GM18499 (cell line): ENCODE results near the gene SMU1.

ENCODE experiments used
- ATAC-seq: cut with Tn5 transposase; IDR thresholded peaks from one replicate; pipeline ENCODE4 v1.9.1; 2021; ENCODE audit warnings: moderate number of reproducible peaks; ENCODE audit not compliant: insufficient read depth, unreplicated experiment

The SMU1 gene

DNA sequence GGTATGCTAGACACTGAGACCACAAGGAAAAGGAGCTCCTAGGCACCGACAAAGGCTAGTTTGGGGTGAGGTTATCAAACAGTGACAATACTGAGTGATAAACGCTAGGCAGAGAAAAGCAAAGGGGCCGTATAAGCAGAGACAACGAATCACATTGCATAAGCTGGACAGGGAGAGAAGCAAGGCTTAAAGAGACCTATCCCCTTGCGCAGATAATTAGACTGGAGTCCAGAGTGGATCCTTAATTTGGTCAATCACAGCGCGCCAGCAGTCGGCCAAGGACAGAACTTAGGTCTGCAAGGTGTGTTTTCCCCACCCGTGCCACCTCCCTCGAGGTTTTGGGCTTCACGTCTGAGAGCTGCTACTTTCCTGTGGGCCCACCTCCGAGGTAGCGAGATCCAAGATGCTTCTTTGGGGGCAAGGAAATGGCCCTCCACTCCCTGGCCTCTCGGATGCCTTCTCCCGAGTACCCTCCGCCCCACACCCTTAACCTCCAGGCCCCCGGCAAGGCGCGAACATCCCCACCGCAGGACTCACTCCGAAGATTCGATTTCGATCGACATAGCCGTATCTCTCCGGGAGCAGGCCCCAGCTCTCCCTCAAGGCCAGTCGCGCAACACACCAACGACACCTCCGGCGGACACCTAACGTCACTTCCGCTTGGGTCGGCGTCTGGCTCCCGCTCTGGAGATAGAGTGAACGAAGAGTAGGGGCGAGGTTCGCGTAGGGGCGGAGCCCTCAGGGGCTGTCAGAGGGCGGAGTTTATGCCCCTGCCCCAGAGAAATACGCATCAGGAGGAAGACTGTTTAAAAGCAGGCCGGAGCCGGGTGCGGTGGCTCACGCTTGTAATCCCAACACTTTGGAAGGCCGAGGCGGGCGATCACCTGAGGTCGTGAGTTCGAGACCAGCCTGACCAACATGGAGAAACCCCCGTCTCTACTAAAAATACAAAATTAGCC lies at the start of gene SMU1:
Gene SMU1, minus strand, starts transcription at position 629 of the 959 bp plus-strand sequence. Its CDS starts 66 bp downstream, at position 563.
- ATAC-seq = peak; percentile 92

DNA sequence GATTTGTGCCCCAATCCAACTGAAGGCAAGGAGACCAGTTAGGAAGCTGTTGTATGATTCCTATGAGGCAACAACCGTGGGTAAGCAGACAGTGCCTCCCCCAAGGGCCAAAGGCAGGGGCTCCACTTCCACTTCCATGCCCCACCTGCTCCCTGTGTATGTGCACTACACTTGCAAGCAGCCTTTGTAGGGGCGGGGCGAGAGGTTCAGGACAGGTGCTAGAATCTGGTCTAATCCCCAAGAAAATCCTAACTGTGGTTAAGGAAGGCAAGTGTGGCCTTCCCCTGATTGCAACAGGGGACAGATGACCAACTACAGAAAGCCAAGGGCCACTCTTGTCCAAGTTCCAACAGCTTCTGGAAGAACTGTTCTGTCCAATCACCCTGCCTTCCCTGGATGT lies 49.0 kb upstream of the SMU1 start:
- no peak for ATAC-seq

DNA sequence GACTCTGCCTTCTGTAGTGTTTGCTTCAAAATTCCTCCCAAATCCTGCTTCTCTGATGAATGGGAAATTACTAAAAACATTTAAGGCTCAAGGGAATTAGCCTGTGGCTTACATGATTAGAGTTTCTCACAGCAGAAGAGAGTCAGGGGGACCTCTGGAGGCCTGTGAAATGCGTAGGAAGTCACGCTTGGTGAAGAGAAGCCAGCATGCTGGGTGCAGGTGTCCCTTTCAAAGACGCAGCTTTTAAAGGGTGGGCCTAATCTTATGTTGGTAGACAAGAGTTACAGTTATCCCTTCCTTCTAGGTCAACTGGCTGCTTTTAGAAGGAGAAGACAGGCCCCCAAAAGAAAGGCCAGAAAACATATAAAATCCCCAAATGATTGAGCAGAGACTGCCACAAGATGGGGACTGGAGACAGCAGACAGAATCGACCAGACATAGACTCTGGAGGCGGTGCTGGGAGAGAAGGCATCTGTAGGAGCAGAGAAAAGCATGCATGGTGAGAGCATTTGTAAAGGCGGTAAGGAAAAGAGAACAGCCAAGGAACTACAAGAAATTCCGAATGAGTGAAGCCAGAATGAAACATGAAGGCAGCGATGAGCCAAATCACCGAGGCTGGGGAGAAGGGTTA lies 48.4 kb upstream of the SMU1 start:
- ATAC-seq = no peak

DNA sequence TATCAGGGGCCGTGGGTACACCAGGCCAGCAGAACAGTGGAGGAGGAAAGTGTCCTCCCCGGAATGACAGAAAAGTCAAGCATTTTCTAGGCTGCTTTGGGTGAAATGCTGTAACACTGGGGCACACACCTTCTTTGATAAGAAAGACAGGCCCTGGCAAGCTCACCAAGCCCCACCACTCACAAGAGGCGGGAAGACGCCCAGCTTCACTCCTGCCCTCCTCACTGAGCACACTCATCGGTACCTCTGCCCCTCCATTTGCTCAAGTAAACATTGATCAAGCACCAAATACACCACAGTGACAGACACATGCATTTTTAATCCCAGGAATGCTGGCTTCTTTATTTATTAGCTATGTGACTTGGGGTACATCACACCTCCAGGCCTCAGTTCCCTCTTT lies 47.6 kb upstream of the SMU1 start:
- ATAC-seq = no peak

DNA sequence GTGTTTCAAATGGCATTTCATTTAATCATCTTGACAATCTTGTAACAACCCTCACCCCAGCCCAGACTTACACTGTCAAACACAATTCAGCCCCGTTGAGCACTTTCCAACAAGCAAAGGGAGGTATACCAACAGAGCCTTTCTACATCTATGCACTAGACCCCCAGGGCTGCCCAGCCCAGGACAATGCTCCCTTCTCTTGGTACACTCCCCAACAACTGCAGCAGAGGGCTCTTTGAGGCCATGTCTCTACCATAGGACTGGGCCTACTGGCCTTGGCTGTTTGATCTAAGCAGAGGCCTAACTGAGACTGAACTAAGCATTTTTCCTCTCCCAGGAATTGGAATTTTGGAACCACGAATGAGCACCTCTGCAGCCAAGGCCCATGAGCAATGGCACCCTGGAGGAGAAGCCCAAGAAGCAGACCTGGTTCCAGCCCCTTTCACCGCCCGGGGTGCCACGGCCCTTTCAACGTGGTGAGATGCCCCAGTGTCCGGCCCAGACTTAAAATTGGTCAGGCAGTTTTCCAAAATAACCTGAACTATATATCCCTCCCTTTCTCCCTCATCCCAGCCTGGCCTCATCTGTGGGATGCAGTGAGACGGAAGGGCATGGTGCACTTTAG lies 47.0 kb upstream of the SMU1 start:
- ATAC-seq = no peak

DNA sequence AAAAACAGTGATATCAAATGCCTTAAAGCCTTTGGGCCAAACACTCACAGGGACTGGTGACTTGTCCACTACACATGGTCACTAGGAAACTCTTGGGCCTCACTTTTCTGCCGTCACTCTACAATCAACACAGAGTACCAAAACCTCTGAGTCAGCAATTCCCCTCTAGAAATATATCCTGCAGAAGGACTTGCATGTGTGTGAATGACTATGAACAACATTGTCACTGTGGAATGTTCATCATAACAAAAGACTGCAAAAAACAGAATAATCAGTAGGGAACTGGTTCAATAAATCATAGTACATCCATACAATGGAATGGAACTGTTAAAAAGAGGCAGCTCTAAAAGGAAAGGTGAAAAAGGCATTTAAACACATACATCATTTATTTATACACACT lies 44.1 kb upstream of the SMU1 start:
- ATAC-seq = no peak

DNA sequence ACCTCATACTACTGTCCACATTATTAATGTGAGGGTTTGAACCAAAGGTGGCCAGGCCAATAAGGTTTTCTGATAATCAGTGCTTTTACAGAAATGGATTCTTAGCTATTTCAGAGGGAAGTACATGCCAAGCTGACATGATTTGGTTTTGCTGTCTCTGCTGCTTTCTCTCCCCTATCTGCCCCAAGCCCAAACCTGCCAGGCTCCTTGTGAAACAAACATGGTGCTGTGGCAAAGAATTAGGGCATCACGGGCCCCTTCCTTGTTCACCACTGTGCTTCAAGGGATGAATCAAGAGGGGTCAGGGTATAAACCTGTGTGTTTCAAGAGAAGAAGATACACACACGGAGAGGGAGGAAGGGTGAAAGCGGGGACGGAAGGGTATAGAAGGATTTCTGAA lies 41.3 kb upstream of the SMU1 start:
- ATAC-seq = no peak

DNA sequence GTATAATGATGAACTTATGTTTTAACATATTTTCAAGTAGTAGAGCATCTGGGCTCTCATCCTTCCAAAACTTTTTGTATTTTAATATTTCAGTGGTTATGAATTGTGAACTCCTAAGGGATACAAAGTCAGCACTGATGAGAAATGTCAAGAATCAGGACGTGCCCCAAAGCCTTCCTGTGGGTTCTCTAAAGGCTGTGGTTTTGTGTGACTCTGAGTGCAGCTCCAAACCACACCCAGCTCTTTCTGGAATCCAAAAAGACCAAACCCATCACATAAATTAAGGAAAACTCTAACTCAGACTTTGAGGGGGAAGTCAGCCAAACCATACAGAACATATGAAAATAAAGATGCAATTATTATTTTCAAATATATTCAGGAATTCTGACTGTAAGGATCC lies 40.8 kb upstream of the SMU1 start:
- no peak for ATAC-seq

DNA sequence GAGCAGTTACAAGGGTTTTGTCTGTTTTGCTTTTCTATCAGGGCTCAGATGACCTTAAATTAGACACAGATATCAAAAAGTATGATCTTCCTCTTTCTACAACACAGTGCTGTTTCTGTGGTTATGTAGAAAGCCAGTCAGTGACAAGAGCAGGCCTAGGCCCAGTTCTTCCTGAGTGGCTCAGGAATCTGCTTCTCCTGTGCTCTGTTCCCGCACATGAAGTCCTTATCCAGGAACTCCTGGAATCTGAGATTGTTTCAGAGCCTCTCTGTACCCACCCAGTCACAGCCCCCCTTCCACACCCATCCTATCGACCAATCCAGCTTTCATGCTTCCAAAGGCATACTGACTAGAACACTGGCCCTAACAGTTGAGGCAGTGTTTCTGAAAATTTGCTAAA lies 40.4 kb upstream of the SMU1 start:
- ATAC-seq = no peak

DNA sequence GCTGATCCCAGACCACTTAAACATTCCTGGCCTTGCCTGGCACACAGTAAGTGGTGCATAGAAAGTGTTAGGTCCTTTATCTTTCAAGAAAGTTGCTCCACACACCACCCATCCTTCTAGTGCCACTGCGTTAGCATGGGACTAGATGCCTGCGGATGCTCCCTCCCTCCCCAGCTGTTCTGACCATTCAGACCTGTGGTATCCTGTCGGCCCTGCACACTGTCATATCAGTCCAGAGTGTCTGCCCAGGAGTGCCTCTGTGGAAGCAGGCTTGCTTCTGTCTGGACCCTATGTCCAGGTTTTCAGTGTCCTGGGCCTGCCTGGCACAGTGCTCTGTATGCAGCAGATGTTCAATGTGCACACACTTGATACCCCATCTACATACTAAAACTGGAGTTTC lies 38.3 kb upstream of the SMU1 start:
- no peak for ATAC-seq

DNA sequence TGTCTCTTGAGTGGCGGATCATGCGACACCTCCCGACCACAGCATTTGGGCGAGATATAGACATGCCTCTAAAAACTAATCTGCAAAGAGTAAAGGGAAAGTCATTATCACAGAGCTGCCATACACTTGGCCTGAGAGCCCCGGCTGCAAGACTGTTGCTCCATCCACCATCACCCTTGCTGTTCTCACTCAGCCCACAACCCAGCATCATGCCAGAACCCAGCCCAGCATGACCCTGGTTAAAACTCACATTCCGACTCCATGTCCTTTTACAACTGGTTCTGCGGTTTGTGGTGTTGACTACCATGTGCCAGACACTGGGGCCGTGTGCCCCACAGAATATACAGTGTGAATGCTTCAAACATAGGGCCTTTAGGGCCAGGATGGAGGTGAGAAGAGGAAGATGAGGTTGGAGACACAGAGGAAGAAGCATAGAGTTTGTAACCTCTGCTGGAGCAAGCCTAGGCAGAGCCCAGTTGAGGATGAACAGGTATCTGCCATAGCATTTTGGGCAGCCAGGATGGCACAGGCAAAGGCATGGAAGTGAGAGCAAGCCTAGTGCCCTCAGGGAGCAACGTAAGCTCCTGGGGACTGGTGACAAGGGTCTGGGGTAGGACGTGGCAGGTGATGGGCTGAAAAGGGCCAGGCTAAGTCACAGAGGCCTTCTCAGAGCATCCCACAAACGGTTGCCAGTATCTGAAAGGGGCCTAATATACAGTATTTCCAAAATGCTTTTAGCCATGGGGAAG lies 37.5 kb upstream of the SMU1 start:
- ATAC-seq = no peak

DNA sequence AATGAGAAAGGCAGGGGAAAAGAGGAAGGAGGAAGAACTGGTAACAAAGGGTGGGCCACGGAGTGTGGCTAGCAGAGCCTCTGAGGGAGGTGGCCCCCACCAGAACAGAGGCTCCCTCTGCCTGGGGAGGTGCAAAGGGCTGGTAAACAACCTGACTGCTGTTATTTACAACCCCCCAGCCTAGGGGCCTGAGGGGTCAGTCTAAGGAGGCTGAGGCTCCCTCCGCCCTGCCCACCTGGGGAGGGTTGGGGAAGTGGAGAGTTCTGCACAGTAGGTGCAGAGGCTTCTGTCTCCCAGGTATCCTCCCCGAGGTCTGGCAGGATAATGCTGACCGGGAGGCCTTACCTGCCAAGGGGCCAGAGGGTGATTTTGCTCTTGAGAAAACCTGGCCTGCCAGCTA lies 35.6 kb upstream of the SMU1 start:
- ATAC-seq = no peak

DNA sequence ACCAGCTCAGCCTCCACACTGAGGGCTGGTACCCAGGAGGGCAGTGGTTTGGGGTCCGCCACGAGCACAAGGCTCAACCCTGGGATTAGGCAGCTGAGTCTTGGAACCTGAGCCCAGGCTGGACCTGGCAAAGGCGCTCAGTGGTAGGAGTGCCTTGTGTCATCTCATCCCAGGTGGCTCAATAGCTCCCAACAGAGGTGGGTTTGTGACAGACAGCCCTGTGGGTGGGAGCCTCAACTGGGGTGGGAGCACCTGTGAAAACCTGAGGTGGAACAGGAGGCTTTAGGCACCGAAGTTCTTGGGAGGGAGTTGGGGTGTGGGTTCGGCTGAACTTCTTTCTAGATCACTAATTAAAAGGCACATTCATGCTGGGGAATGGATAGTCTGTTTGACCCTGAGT lies 35.2 kb upstream of the SMU1 start:
- ATAC-seq = no peak

DNA sequence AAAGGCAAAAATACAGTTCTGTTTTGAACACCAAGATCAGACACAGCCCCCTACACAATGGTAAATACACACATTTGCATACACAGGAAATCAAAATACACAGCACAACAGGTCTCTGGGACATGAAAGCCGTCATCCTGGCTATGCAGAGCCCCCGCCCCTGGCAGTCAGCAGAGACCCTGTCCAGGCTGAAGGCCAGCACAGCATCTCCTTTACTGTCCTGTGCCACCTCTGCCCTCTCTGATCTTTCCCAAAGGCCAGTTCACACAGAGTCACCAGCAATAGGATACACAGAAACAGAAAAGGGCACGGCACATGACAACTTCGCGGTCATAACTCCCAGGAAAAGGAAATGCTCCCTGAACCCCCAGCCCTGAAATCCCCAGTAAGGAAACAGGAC lies 34.2 kb upstream of the SMU1 start:
- no peak for ATAC-seq

DNA sequence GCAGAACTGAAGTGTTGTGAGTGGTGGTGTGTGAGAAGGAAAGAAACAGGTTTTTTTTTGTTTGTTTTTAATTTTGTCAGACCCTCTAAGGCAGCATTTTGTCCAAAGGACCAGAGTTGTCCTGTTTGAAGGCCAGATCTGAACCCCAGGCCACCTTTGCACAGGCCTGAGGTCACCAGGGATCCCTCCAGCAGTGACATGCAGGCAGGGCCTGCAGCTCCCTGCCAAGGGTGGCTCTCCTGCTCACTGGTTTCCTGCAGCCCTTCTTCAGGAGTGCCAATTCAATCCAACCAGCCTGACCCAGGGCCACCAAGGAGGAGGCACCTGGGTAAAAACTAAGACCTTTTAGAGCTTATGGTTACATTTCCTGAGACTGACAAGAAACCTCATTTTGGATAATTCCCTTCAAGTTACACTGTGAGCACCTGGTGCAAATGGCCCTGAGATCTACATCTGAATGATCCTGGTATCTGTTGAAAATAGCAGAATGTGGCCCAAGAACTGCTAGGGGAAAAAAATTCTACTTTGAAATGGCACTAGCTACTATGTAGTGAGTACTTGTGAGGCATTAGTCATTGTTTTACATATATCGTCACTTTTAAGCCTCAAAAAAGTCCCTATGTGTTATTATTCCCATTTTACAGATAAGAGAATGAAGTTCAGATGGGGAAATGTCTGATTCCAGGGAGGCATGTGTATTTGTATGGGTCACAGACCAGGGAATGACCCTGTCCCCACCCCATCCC lies 33.5 kb upstream of the SMU1 start:
- no peak for ATAC-seq

DNA sequence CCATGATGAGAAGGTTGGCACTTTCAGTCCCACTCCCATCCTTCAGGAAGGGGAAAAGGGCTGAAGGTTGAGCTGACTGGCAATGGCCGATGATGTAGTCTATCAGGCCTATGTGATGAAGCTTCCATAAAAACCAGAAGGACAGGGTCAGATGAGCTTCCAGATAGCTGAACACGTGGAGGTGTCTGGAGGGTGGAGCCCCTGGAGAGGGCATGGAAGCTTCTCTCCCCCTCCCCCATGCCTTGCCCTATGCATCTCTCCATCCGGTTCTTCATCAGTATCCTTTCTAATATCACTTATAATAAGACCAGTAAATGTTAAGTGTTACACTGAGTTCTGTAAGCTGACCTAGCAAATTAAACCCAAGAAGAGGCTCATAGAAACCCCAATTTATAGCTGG lies 32.6 kb upstream of the SMU1 start:
- no peak for ATAC-seq

DNA sequence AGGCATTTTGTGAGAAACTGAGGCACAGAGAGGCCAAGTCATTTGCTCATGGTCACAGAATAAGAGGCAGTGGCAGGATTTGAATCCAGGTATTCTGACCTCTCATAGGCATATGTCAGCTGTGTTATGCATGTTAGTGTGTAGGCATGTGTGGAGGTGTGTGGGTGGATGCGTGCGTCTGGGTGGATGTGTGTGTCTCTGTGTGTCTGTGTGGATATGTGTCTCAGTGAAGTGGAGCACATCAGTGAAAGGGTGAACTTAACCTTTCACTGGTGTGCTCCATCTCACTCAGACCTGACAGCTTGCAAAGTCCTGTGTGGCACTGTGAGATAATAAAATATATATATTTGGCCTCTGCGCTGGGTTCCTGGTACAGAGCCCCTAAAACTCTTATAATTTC lies 32.0 kb upstream of the SMU1 start:
- no peak for ATAC-seq

DNA sequence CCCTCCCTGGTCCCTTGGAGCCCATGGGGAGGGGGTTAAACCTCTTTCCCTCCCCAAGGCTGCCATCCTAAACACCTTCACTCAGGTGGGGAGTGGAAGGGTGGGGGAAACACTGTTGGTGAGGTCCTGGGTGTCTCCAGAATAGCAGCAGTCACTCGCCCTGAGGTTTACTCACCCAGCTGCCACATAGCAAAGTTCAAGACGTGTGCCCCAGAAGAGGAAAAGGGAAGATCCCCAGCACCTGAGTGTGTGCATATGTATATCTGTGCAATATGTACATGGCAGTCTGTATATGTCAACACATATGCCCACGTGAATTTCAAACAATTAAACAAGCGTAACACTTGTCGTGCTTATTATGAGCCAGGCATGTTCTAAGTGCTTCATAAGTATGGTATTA lies 31.3 kb upstream of the SMU1 start:
- ATAC-seq = no peak

DNA sequence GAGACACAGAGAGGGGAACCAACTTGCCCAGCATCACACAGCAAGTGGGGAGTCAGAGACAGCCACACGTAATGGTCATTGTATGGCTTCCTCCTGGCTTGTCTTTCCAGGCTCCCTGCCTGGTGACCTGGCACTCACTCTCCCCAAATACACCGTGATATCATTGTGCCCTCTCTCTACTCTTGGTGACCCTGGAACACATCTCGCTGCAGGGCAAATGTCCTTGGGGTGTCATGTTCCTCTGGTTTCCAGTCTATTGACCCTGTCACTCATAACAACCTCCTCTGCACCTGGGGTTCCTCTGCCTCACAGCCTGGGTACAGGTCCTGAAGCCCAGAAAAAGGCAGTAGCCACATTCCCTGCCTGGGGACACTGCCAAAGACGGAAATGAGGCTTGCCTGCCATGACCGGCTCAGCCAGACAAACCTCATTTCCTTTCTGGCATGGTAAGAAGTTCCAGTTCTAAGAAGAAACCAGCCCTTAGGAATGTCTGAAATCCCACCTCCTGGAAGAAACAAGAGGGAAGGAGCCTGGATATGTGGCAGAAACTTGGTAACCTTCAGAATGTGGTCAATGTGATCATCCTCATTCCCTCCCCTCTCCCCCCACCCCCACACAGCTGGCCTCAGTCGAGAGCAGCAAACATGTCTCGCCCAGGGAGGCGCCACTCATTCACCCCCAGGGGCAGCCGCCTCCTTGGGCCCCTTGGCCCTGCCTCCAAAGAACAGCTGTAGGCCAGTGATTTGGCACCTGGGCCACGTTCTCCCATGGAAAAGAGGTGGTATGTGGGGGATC lies 30.6 kb upstream of the SMU1 start:
- ATAC-seq = no peak
